Measurements from ENCODE around the gene PABPN1L. TPM values are rescaled to one million over a fixed set of nuclear protein-coding genes. Genes with fewer than 3 reads are reported as not detected.

Gene PABPN1L
- total and polyA plus RNA-seq, 2 of the 13 experiments (the other 11 are each of a cell fraction or from before 2014, with no cell fraction given): not detected

DNA sequence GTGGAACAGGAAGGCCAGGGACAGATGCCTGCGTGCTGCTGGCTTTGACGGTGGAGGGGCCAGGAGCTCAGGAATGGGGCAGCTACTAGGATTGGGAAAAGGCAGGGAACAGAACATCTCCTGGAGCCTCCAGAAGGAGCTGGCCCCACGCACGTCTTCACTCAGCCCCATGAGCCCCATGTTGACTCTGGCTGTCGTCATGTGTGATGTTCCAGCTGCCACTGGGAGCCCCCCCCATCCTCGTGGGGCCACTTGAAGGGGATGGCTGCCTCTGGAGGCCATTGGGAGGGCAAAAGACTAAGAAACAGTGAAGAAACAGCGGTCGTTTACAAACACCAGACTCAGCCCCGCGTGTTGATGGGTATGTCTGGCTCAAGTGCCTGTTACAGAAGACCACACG is 36.2 kb downstream of the PABPN1L start (continued):
- no peak for TF ChIP-seq ZBTB1 (CRISPR knock-in tag; IDR thresholded peaks at IDR 0.05; ENCODE audit: borderline replicate concordance)

DNA sequence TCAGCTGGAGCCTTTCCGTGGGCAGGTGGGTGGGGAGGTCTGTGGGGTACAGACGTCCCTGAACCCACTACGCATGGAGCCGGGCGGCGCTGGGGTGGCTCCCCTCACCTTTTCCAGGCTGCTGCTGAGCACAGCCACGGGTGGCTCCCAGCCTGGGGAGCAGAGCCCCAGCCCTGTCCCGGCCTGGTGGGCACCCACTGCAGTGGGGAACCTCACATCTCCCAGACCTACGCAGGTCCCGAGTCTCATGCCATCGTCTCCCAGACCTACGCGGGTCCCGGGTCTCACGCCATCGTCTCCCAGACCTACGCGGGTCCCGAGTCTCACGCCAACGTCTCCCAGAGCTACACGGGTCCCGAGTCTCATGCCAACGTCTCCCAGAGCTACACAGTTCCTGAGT is 37.7 kb downstream of the PABPN1L start:
- Histone ChIP-seq H3K27me3 (ENCODE audit: control insufficient read depth in 1 of 2, insufficient read depth in 2 of 2, low read length in 2 of 2) (no peaks in the 10 kb centered on the region), H3K4me3 (replicated peaks in 1 of 3; ENCODE audit: insufficient read depth in 1 of 3, low read depth in 2 of 3, low read length in 3 of 3) (no peak overlapping the region), H3K9ac (ENCODE audit: insufficient read depth, low read depth, low read length) (no peak overlapping the region), H3K9me3 (ENCODE audit: low read length) (no peaks in the 10 kb centered on the region), H4K20me1 (ENCODE audit: insufficient read depth, low read length) (no peaks in the 10 kb centered on the region), H3K4me1 (ENCODE audit: insufficient read depth, low read length) (0 out of 2 replicates have a peak, but pooled peaks cover 7% of the 10 kb centered on the region), H2AFZ (ENCODE audit: low read length) (no peak overlapping the region), H3K36me3 (replicated peaks in 1 of 2; ENCODE audit: control insufficient read depth in 1 of 2, insufficient read depth in 2 of 2, low read length in 2 of 2) (no peaks in the 10 kb centered on the region), H3K79me2 (ENCODE audit: insufficient read depth, low read length) (no peaks in the 10 kb centered on the region), H3K27ac (ENCODE audit: extremely low read length, insufficient read depth, low read length) (no peak overlapping the region), H3K4me2 (ENCODE audit: low read depth, low read length) (no peak overlapping the region)
- 86% methylated on average over 20 of the region's 24 CpGs for WGBS (ENCODE audit: low lambda C conversion rate)
- in situ Hi-C loops (cut with HindIII; ENCODE audit: extremely low pct_ligation_motif_present, low pct_unique_long_range_greater_than_20kb) (no loop called here), intact Hi-C loops (cut with micrococcal nuclease; ENCODE audit: unreplicated experiment) (no loop called here)
- no peak for DNase-seq (ENCODE audit: low spot score)
- TF ChIP-seq, protein P1, sequence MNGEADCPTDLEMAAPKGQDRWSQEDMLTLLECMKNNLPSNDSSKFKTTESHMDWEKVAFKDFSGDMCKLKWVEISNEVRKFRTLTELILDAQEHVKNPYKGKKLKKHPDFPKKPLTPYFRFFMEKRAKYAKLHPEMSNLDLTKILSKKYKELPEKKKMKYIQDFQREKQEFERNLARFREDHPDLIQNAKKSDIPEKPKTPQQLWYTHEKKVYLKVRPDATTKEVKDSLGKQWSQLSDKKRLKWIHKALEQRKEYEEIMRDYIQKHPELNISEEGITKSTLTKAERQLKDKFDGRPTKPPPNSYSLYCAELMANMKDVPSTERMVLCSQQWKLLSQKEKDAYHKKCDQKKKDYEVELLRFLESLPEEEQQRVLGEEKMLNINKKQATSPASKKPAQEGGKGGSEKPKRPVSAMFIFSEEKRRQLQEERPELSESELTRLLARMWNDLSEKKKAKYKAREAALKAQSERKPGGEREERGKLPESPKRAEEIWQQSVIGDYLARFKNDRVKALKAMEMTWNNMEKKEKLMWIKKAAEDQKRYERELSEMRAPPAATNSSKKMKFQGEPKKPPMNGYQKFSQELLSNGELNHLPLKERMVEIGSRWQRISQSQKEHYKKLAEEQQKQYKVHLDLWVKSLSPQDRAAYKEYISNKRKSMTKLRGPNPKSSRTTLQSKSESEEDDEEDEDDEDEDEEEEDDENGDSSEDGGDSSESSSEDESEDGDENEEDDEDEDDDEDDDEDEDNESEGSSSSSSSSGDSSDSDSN (CRISPR knock-in tag; IDR thresholded peaks at IDR 0.05): no peak
- no peak for TF ChIP-seq ARHGAP35 (CRISPR knock-in tag; IDR thresholded peaks at IDR 0.05; ENCODE audit: borderline replicate concordance)
- no peak for TF ChIP-seq ADNP (CRISPR knock-in tag; IDR thresholded peaks at IDR 0.05)
- no peak for TF ChIP-seq SYNCRIP (IDR thresholded peaks at IDR 0.05; ENCODE audit: insufficient read depth, low read depth, low read length)
- no peak for TF ChIP-seq ZNF616 (CRISPR knock-in tag; IDR thresholded peaks at IDR 0.05; ENCODE audit: low read depth)
- TF ChIP-seq ATM (IDR thresholded peaks at IDR 0.05; ENCODE audit: borderline replicate concordance): no peak
- TF ChIP-seq MBNL3 (CRISPR knock-in tag; conservative IDR thresholded peaks at IDR 0.05): no peak
- TF ChIP-seq, protein P2, sequence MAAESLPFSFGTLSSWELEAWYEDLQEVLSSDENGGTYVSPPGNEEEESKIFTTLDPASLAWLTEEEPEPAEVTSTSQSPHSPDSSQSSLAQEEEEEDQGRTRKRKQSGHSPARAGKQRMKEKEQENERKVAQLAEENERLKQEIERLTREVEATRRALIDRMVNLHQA (CRISPR knock-in tag; IDR thresholded peaks at IDR 0.05): no peak
- TF ChIP-seq, protein P3, sequence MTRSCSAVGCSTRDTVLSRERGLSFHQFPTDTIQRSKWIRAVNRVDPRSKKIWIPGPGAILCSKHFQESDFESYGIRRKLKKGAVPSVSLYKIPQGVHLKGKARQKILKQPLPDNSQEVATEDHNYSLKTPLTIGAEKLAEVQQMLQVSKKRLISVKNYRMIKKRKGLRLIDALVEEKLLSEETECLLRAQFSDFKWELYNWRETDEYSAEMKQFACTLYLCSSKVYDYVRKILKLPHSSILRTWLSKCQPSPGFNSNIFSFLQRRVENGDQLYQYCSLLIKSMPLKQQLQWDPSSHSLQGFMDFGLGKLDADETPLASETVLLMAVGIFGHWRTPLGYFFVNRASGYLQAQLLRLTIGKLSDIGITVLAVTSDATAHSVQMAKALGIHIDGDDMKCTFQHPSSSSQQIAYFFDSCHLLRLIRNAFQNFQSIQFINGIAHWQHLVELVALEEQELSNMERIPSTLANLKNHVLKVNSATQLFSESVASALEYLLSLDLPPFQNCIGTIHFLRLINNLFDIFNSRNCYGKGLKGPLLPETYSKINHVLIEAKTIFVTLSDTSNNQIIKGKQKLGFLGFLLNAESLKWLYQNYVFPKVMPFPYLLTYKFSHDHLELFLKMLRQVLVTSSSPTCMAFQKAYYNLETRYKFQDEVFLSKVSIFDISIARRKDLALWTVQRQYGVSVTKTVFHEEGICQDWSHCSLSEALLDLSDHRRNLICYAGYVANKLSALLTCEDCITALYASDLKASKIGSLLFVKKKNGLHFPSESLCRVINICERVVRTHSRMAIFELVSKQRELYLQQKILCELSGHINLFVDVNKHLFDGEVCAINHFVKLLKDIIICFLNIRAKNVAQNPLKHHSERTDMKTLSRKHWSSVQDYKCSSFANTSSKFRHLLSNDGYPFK (CRISPR knock-in tag; IDR thresholded peaks at IDR 0.05; ENCODE audit: borderline replicate concordance): no peak
- TF ChIP-seq FOSL1 (CRISPR knock-in tag; IDR thresholded peaks at IDR 0.05; ENCODE audit: borderline replicate concordance): no peak
- no peak for TF ChIP-seq ZNF569 (CRISPR knock-in tag; IDR thresholded peaks at IDR 0.05; ENCODE audit: borderline replicate concordance)
- TF ChIP-seq FLYWCH1 (CRISPR knock-in tag; IDR thresholded peaks at IDR 0.05): no peak
- no peak for TF ChIP-seq ZNF746 (CRISPR knock-in tag; IDR thresholded peaks at IDR 0.05)
- no peak for TF ChIP-seq PCBP2 (optimal IDR thresholded peaks at IDR 0.05; ENCODE audit: low read depth, low read length, poor library complexity, severe bottlenecking)
- TF ChIP-seq KLF6 (CRISPR knock-in tag; IDR thresholded peaks at IDR 0.05): no peak
- no peak for TF ChIP-seq HMG20A (CRISPR knock-in tag; IDR thresholded peaks at IDR 0.05; ENCODE audit: borderline replicate concordance)
- TF ChIP-seq NRL (CRISPR knock-in tag; IDR thresholded peaks at IDR 0.05; ENCODE audit: borderline replicate concordance): no peak
- TF ChIP-seq HDAC2 (CRISPR knock-in tag; IDR thresholded peaks at IDR 0.05): no peak
- ATAC-seq: no peak
- BruUV-seq (replicated peaks): no TSS peak
- no peak for FAIRE-seq
- ChIA-PET CTCF (ENCODE audit: low intra/inter-chr PET ratio, low total read pairs) (no interaction called here), POLR2A (no interaction called here)

Data from HepG2 (cell line).